Right lobe of liver (tissue), 6 donors: ENCODE data around the gene TK2. TPM values are rescaled to one million over a fixed set of nuclear protein-coding genes. Genes with fewer than 3 reads are reported as not detected.
"Not testable (repeated sequence)": the region's sequence is repeated elsewhere in the genome, so short reads cannot be mapped to it uniquely, and the experiment has no call there.

Experiments used
- ATAC-seq, 4 donors: fragments of 200-7000 bp; cut with Tn5 transposase; one replicate each; pipeline ENCODE4 v1.9.1; 2020; ENCODE audit warnings: mild to moderate bottlenecking in 4 of 4, moderate library complexity in 4 of 4
- DNase-seq, 3 donors: peaks; one replicate each; pipeline ENCODE4 v3.0.0-alpha.2; 2020
- H3K27ac ChIP-seq, 3 donors: fragments of 200-600 bp; one replicate each; pipeline ENCODE4 v1.8.0; 2022
- H3K27me3 ChIP-seq, 2 donors: fragments of 200-600 bp; one replicate each; pipeline ENCODE4 v1.8.0; 2022
- H3K36me3 ChIP-seq, 4 donors: fragments of 200-600 bp; sonication (generic) in 1 of 4; one replicate each; pipeline versions ENCODE4 v1.5.1 to v1.8.0; 2017 to 2022; ENCODE audit warnings: control low read depth in 1 of 4
- H3K4me1 ChIP-seq, 4 donors: fragments of 200-600 bp; sonication (generic) in 1 of 4; one replicate each; pipeline versions ENCODE4 v1.5.1 to v1.8.0; 2017 to 2022; ENCODE audit warnings: control low read depth in 1 of 4
- H3K4me3 ChIP-seq, 3 donors: fragments of 200-600 bp; one replicate each; pipeline ENCODE4 v1.8.0; 2022
- H3K9me3 ChIP-seq, 4 donors: fragments of 200-600 bp; sonication (generic) in 1 of 4; one replicate each; pipeline versions ENCODE4 v1.5.1 to v1.8.0; 2017 to 2022; ENCODE audit warnings: control low read depth in 1 of 4
- POLR2A ChIP-seq: fragments of 450-650 bp; IDR thresholded peaks from one replicate; pipeline ENCODE4 v1.6.1; 2017; ENCODE audit warnings: antibody characterized with exemption, mild to moderate bottlenecking
- WGBS: methylation state at CpG from one replicate; pipeline ENCODE4 v1.1.6; 2018; ENCODE audit warnings: low coverage, low lambda C conversion rate; ENCODE audit not compliant: insufficient coverage; ENCODE audit errors: missing lambda C conversion rate; 5-methylcytosine and 5-hydroxymethylcytosine counted together
- intact Hi-C, 2 donors: fragments of 100-400 bp; cut with DNase I; formaldehyde crosslinking; loops; one replicate each; pipeline versions ENCODE4 v1.11.2 to v1.14.1; 2022
- total RNA-seq, 6 experiments: library from RNA; depleted of rRNA in 2 of 6; stranded (reverse); fragments of >200 nt in 2 of 6; fragmentation: NEBNext Ultra II Directional in 3 of 6; extraction: Animal tissue kit (Norgen Biotek cat#: 25700) in 3 of 6; gene quantifications; one replicate each; pipeline versions ENCODE4 v1.1.0 to v1.2.4, GENCODE V29; 2016 to 2023
- TF ChIP-seq, protein P1 (sequence below), 4 donors: fragments of 200-600 bp in 3 of 4; fragments of 450-650 bp in 1 of 4; IDR thresholded peaks; one replicate each; pipeline versions ENCODE4 v1.5.1 to v1.8.0; 2016 to 2022; ENCODE audit warnings: antibody characterized with exemption in 4 of 4, mild to moderate bottlenecking in 2 of 4
- donor health status: DM: no; HTN: yes; CAD: no.
- donor health status: DM: no; HTN: no; CAD: no.
- donor health status: DM: no; HTN: no; CAD: no.
- donor health status: DM: no; HTN: yes; CAD: no.
- donor health status: DM: no; HTN: yes; CAD: no.

TK2 gene
- total RNA-seq, 6 experiments from 2014 or later = 25.8 to 41.7 (median 33.6) TPM

- DNase-seq (peak in 1 of 3 donors; percentile 56), ATAC-seq (peak in 3 of 4 donors; percentile 0 to 4 (median 2))
- 19% methylated on average over 6 of the region's 12 CpGs for WGBS
- Histone ChIP-seq H3K27me3 (no peaks in the 10 kb centered on the region), H3K36me3 (no peaks in the 10 kb centered on the region), H3K27ac (peak overlapping the region; percentile 82 to 99 (median 83)), H3K9me3 (no peaks in the 10 kb centered on the region), H3K4me1 (peaks cover 4 to 76% (median 47%) of the 10 kb centered on the region in 4 donors), H3K4me3 (no peak overlapping the region)
- intact Hi-C loops = no loop called here
- TF ChIP-seq, protein P1, sequence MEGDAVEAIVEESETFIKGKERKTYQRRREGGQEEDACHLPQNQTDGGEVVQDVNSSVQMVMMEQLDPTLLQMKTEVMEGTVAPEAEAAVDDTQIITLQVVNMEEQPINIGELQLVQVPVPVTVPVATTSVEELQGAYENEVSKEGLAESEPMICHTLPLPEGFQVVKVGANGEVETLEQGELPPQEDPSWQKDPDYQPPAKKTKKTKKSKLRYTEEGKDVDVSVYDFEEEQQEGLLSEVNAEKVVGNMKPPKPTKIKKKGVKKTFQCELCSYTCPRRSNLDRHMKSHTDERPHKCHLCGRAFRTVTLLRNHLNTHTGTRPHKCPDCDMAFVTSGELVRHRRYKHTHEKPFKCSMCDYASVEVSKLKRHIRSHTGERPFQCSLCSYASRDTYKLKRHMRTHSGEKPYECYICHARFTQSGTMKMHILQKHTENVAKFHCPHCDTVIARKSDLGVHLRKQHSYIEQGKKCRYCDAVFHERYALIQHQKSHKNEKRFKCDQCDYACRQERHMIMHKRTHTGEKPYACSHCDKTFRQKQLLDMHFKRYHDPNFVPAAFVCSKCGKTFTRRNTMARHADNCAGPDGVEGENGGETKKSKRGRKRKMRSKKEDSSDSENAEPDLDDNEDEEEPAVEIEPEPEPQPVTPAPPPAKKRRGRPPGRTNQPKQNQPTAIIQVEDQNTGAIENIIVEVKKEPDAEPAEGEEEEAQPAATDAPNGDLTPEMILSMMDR (IDR thresholded peaks at IDR 0.05) = peak; percentile 38 to 66 (median 52)
- no peak for TF ChIP-seq POLR2A
These were observed 34.1 kb downstream of the TK2 start for GRCh38 chr16:66515596-66516508.

DNA sequence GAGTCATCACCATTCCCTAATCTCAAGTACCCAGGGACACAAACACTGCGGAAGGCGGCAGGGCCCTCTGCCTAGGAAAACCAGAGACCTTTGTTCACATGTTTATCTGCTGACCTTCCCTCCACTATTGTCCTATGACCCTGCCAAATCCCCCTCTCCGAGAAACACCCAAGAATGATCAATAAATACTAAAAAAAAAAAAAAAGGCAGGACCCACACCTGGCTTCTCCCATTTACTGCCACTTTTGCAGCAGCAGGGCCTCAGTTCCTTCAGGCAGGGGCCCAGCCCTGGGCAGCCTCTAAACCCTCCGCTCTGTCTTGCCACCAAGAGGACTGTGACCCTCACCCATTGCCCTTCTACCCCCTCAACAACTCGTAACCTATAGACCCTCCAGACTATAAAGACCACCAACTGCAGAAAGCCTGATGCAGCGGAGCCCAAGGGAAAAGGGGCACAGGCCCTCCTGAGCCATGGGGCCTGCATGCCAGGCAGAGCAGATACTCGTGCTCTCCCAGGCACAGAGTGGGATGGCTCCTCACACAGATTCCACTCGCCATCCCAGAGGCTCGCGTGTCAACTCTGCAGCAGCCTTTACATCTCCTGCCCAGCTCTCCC lies 34.8 kb downstream of the TK2 start:
- H3K4me3 ChIP-seq, H3K27me3 ChIP-seq, H3K36me3 ChIP-seq, intact Hi-C loops, DNase-seq, H3K9me3 ChIP-seq, ATAC-seq: not testable (repeated sequence)
- WGBS = 40% methylated on average over 4 of the region's 10 CpGs
- Histone ChIP-seq H3K27ac (peak overlapping the region; percentile 82 to 99 (median 83)), H3K4me1 (peaks cover 4 to 80% (median 50%) of the 10 kb centered on the region in 4 donors)

GRCh38 chr16:66514391-66514790 lies 35.5 kb downstream of the TK2 start:
- H3K36me3 ChIP-seq, intact Hi-C loops, H3K4me3 ChIP-seq, H3K27me3 ChIP-seq, ATAC-seq, H3K9me3 ChIP-seq: not testable (repeated sequence)
- Histone ChIP-seq H3K4me1 (peaks cover 4 to 86% (median 50%) of the 10 kb centered on the region in 4 donors), H3K27ac (peak overlapping the region in 2 of 3 donors; percentile 83 to 99)
- peak in 1 of 3 donors; percentile 37 for DNase-seq
- WGBS = 95% methylated on average over 5 of the region's 17 CpGs

GRCh38 chr16:66513111-66513723 lies 36.7 kb downstream of the TK2 start:
- peak overlapping the region in 2 of 3 donors; percentile 85 to 99 for H3K27ac ChIP-seq
- 59% methylated on average over 7 of the region's 8 CpGs for WGBS

More at GRCh38 chr16:66513111-66513723, 36.7 kb downstream of the TK2 start:
- peaks cover 4 to 88% (median 47%) of the 10 kb centered on the region in 4 donors for H3K4me1 ChIP-seq
- no peak overlapping the region for H3K4me3 ChIP-seq
- intact Hi-C loops = no loop called here
- no peaks in the 10 kb centered on the region for H3K36me3 ChIP-seq
- DNase-seq (peak in 1 of 3 donors; percentile 43), ATAC-seq (peak in 1 of 4 donors; percentile 5)
- TF ChIP-seq POLR2A = no peak
- TF ChIP-seq, protein P1 (IDR thresholded peaks at IDR 0.05) = no peak
- no peaks in the 10 kb centered on the region for H3K27me3 ChIP-seq
- no peaks in the 10 kb centered on the region for H3K9me3 ChIP-seq
